ENCODE data around the gene ENTPD6.

- TF ChIP-seq CTCF (IDR thresholded peaks at IDR 0.05) (peak; percentile 26 to 58 (median 52)), POLR2A (IDR thresholded peaks at IDR 0.05) (no peak)
These were observed 51.5 kb downstream of the ENTPD6 start for GRCh38 chr20:25247000-25247517.

Measured in right lobe of liver (tissue), 4 donors.